GM19452 (cell line): ENCODE data around the gene LEPROT.
"Not testable (repeated sequence)": the region's sequence is repeated elsewhere in the genome, so short reads cannot be mapped to it uniquely, and the experiment has no call there.

Experiments used
- ATAC-seq: cut with Tn5 transposase; IDR thresholded peaks from one replicate; pipeline ENCODE4 v1.9.1; 2021; ENCODE audit not compliant: unreplicated experiment

Gene LEPROT

GRCh38 chr1:65435987-65436386, 15.5 kb downstream of the LEPROT start:
- ATAC-seq = no peak

GRCh38 chr1:65437616-65438015, 17.1 kb downstream of the LEPROT start:
- ATAC-seq = no peak

GRCh38 chr1:65440322-65440900, 19.9 kb downstream of the LEPROT start:
- ATAC-seq = no peak

GRCh38 chr1:65440915-65441314, 20.4 kb downstream of the LEPROT start:
- no peak for ATAC-seq

GRCh38 chr1:65441464-65441863, 21.0 kb downstream of the LEPROT start:
- no peak for ATAC-seq

- ATAC-seq = no peak
Measured at GRCh38 chr1:65442442-65442841, 22.0 kb downstream of the LEPROT start.

- no peak for ATAC-seq
Measured at GRCh38 chr1:65443647-65444046, 23.2 kb downstream of the LEPROT start.

GRCh38 chr1:65444128-65444640, 23.7 kb downstream of the LEPROT start:
- no peak for ATAC-seq

GRCh38 chr1:65445837-65446236, 25.4 kb downstream of the LEPROT start:
- ATAC-seq = no peak

GRCh38 chr1:65449214-65449823, 28.9 kb downstream of the LEPROT start:
- ATAC-seq = no peak

GRCh38 chr1:65455678-65456077, 35.2 kb downstream of the LEPROT start:
- ATAC-seq = not testable (repeated sequence)

- ATAC-seq = no peak
Measured at GRCh38 chr1:65456481-65456880, 36.0 kb downstream of the LEPROT start.

- ATAC-seq = no peak
Measured at GRCh38 chr1:65457868-65458267, 37.4 kb downstream of the LEPROT start.

- peak; percentile 43 for ATAC-seq
Measured at GRCh38 chr1:65458730-65459396, 38.4 kb downstream of the LEPROT start.

- ATAC-seq = peak; percentile 84
Measured at GRCh38 chr1:65459397-65459768, 38.9 kb downstream of the LEPROT start.

GRCh38 chr1:65465837-65466236, 45.4 kb downstream of the LEPROT start:
- ATAC-seq = not testable (repeated sequence)

GRCh38 chr1:65467536-65467935, 47.1 kb downstream of the LEPROT start:
- ATAC-seq = no peak

- no peak for ATAC-seq
Measured at GRCh38 chr1:65469126-65469888, 48.8 kb downstream of the LEPROT start.

GRCh38 chr1:65469889-65470340, 49.4 kb downstream of the LEPROT start:
- no peak for ATAC-seq

GRCh38 chr1:65470766-65471165, 50.3 kb downstream of the LEPROT start:
- no peak for ATAC-seq

- ATAC-seq = no peak
Measured at GRCh38 chr1:65471213-65471833, 50.9 kb downstream of the LEPROT start.
